H9 (cell line): ENCODE results near the gene IL6R. TPM values are rescaled to one million over a fixed set of nuclear protein-coding genes. Genes with fewer than 3 reads are reported as not detected.

Experiments
- DNase-seq: peaks from one replicate; pipeline ENCODE4 v3.0.0-alpha.2; 2017
- H2AFZ ChIP-seq: one replicate; pipeline ENCODE4 v1.6.1; 2013; ENCODE audit warnings: mild to moderate bottlenecking, low read length, control low read depth, moderate library complexity
- H2AK5ac ChIP-seq: 2 replicates; pipeline ENCODE4 v1.6.1; 2013; ENCODE audit warnings: low read length, control low read depth, mixed read lengths; ENCODE audit not compliant: insufficient read length
- H2BK120ac ChIP-seq: one replicate; pipeline ENCODE4 v1.6.1; 2013; ENCODE audit warnings: low read depth, mild to moderate bottlenecking, low read length, control low read depth, inconsistent platforms; ENCODE audit not compliant: poor library complexity, severe bottlenecking
- H2BK12ac ChIP-seq: 2 replicates; pipeline ENCODE4 v1.6.1; 2013; ENCODE audit warnings: low read length, control low read depth, mixed read lengths, low read depth; ENCODE audit not compliant: insufficient read length
- H2BK15ac ChIP-seq: 2 replicates; pipeline ENCODE4 v1.6.1; 2013; ENCODE audit warnings: low read depth, low read length, control low read depth
- H2BK20ac ChIP-seq: one replicate; pipeline ENCODE4 v1.6.1; 2013; ENCODE audit warnings: low read depth, mild to moderate bottlenecking, low read length, control low read depth, inconsistent platforms; ENCODE audit not compliant: poor library complexity, severe bottlenecking
- H2BK5ac ChIP-seq: 2 replicates; pipeline ENCODE4 v1.6.1; 2013; ENCODE audit warnings: low read length, control low read depth, mixed read lengths; ENCODE audit not compliant: insufficient read length
- H3K14ac ChIP-seq: 2 replicates; pipeline ENCODE4 v1.6.1; 2013; ENCODE audit warnings: low read length, control low read depth; ENCODE audit not compliant: insufficient read depth
- H3K18ac ChIP-seq: 2 replicates; pipeline ENCODE4 v1.6.1; 2013; ENCODE audit warnings: low read depth, mild to moderate bottlenecking, mixed read lengths, low read length, control low read depth; ENCODE audit not compliant: insufficient read length
- H3K23ac ChIP-seq: 2 replicates; pipeline ENCODE4 v1.6.1; 2013; ENCODE audit warnings: low read length, control low read depth, mixed read lengths, low read depth; ENCODE audit not compliant: insufficient read length
- H3K23me2 ChIP-seq: 2 replicates; pipeline ENCODE4 v1.6.1; 2013; ENCODE audit warnings: low read depth, mild to moderate bottlenecking, mixed read lengths, low read length, control low read depth; ENCODE audit not compliant: insufficient read length, poor library complexity, severe bottlenecking
- H3K27ac ChIP-seq: 2 replicates; pipeline ENCODE4 v1.5.1; 2013; ENCODE audit warnings: low read length, control low read depth, mixed read lengths, low read depth; ENCODE audit not compliant: insufficient read length
- H3K27me3 ChIP-seq: 2 replicates; pipeline ENCODE4 v1.6.1; 2013; ENCODE audit warnings: low read length, control low read depth, inconsistent platforms; ENCODE audit not compliant: insufficient read depth
- H3K4ac ChIP-seq: 2 replicates; pipeline ENCODE4 v1.6.1; 2013; ENCODE audit warnings: low read depth, mild to moderate bottlenecking, control low read depth, inconsistent platforms, low read length, moderate library complexity
- H3K4me1 ChIP-seq: 2 replicates; pipeline ENCODE4 v1.6.1; 2013; ENCODE audit warnings: low read length, control low read depth, inconsistent platforms; ENCODE audit not compliant: insufficient read depth
- H3K4me2 ChIP-seq: 2 replicates; pipeline ENCODE4 v1.6.1; 2013; ENCODE audit warnings: low read length, control low read depth, mixed read lengths; ENCODE audit not compliant: insufficient read length, insufficient read depth
- H3K56ac ChIP-seq: 2 replicates; pipeline ENCODE4 v1.6.1; 2013; ENCODE audit warnings: low read depth, mild to moderate bottlenecking, mixed read lengths, low read length, control low read depth; ENCODE audit not compliant: insufficient read length
- H3K79me1 ChIP-seq: 2 replicates; pipeline ENCODE4 v1.6.1; 2013; ENCODE audit warnings: low read depth, mild to moderate bottlenecking, moderate library complexity, low read length, control low read depth, inconsistent platforms; ENCODE audit not compliant: insufficient read depth, poor library complexity, severe bottlenecking
- H3K79me2 ChIP-seq: 2 replicates; pipeline ENCODE4 v1.6.1; 2013; ENCODE audit warnings: low read length, control low read depth, inconsistent platforms; ENCODE audit not compliant: insufficient read depth
- H3K9ac ChIP-seq: 2 replicates; pipeline ENCODE4 v1.6.1; 2013; ENCODE audit warnings: low read length, control low read depth, mixed read lengths; ENCODE audit not compliant: insufficient read length; ENCODE audit errors: extremely low read depth
- H3K9me3 ChIP-seq: one replicate; pipeline ENCODE4 v1.6.1; 2013; ENCODE audit warnings: low read depth, low read length, inconsistent platforms; ENCODE audit not compliant: control insufficient read depth
- H3T11ph ChIP-seq: one replicate; pipeline ENCODE4 v1.6.1; 2013; ENCODE audit warnings: mild to moderate bottlenecking, low read length, control low read depth, inconsistent platforms
- H4K20me1 ChIP-seq: one replicate; pipeline ENCODE4 v1.6.1; 2013; ENCODE audit not compliant: control insufficient read depth, insufficient read length, insufficient read depth
- H4K5ac ChIP-seq: 2 replicates; pipeline ENCODE4 v1.6.1; 2013; ENCODE audit warnings: low read depth, mild to moderate bottlenecking, mixed read lengths, low read length, control low read depth; ENCODE audit not compliant: insufficient read length
- H4K8ac ChIP-seq: replicated peaks from 2 replicates; pipeline ENCODE4 v1.6.1; 2013; ENCODE audit warnings: low read length, control low read depth, mixed read lengths, low read depth; ENCODE audit not compliant: insufficient read length
- H4K91ac ChIP-seq: 2 replicates; pipeline ENCODE4 v1.6.1; 2013; ENCODE audit warnings: low read depth, mild to moderate bottlenecking, moderate library complexity, mixed read lengths, low read length, control low read depth; ENCODE audit not compliant: insufficient read length
- H3K27ac Mint-ChIP-seq, 3 experiments: 2 replicates in 2 of 3; 3 replicates in 1 of 3; pipeline ENCODE4 v1.8.0; 2020 to 2021; ENCODE audit warnings: mixed read lengths in 3 of 3, mild to moderate bottlenecking in 1 of 3, moderate library complexity in 1 of 3
- H3K27me3 Mint-ChIP-seq: 2 replicates; pipeline ENCODE4 v1.8.0; 2021; ENCODE audit warnings: low read depth, mild to moderate bottlenecking, moderate library complexity, mixed read lengths
- H3K36me3 Mint-ChIP-seq, 3 experiments: 2 replicates in 2 of 3; 3 replicates in 1 of 3; pipeline ENCODE4 v1.8.0; 2020 to 2021; ENCODE audit warnings: low read depth in 3 of 3, mixed read lengths in 3 of 3; ENCODE audit not compliant: insufficient read depth in 1 of 3
- H3K4me1 Mint-ChIP-seq, 2 experiments: 2 replicates each; pipeline ENCODE4 v1.8.0; 2020; ENCODE audit warnings: mixed read lengths in 2 of 2
- H3K4me3 Mint-ChIP-seq, 2 experiments: 2 replicates in 1 of 2; 3 replicates in 1 of 2; pipeline ENCODE4 v1.8.0; 2020 to 2021; ENCODE audit warnings: mild to moderate bottlenecking in 2 of 2, mixed read lengths in 2 of 2, moderate library complexity in 1 of 2
- H3K9me3 Mint-ChIP-seq, 2 experiments: 2 replicates in 1 of 2; 3 replicates in 1 of 2; pipeline ENCODE4 v1.8.0; 2020; ENCODE audit warnings: mild to moderate bottlenecking in 2 of 2, mixed read lengths in 2 of 2, moderate library complexity in 1 of 2
- CTCF ChIP-seq: fragments of 200-600 bp; sonication (generic); conservative IDR thresholded peaks from 3 replicates; pipeline ENCODE4 v1.8.0; 2021; ENCODE audit warnings: antibody characterized with exemption, mild to moderate bottlenecking
- WGBS: extraction: QIAGEN DNeasy Blood & Tissue Kit; methylation state at CpG from one replicate; pipeline ENCODE4 v1.1.7; 2013; ENCODE audit warnings: missing lambda C conversion rate, low lambda C conversion rate, mixed read lengths; ENCODE audit not compliant: insufficient read length; ENCODE audit errors: extremely low coverage; 5-methylcytosine and 5-hydroxymethylcytosine counted together
- total RNA-seq: library from RNA; stranded (reverse); gene quantifications from 2 replicates; pipeline ENCODE4 v1.2.1, GENCODE V29; 2021

IL6R gene
- total RNA-seq, 1 experiment from 2014 or later: 1.7 TPM

GRCh38 chr1:154469844-154470560, 64.9 kb downstream of the IL6R start:
- H2BK5ac ChIP-seq: no peak overlapping the region
- H3K4me1 ChIP-seq: peaks cover 2% of the 10 kb centered on the region; the same call in 1 of the 2 replicates
- no peaks in the 10 kb centered on the region for H3K79me2 ChIP-seq
- H2BK12ac ChIP-seq: no peak overlapping the region
- H2BK15ac ChIP-seq: no peak overlapping the region
- H3K4ac ChIP-seq: no peak overlapping the region
- Mint-ChIP-seq H3K4me3 (no peak overlapping the region), H3K27me3 (no peaks in the 10 kb centered on the region), H3K36me3 (no peaks in the 10 kb centered on the region), H3K27ac (no peak overlapping the region), H3K9me3 (no peaks in the 10 kb centered on the region), H3K4me1 (peaks cover 6 to 21% of the 10 kb centered on the region in 2 experiments)
- no peak overlapping the region for H3K56ac ChIP-seq
- no peaks in the 10 kb centered on the region for H3K9me3 ChIP-seq
- no peaks in the 10 kb centered on the region for H3K79me1 ChIP-seq
- H3K27me3 ChIP-seq: no peaks in the 10 kb centered on the region
- no peak overlapping the region for H3K18ac ChIP-seq
- no peak overlapping the region for H2BK120ac ChIP-seq
- WGBS: no CpG with 5 or more reads among the region's 10 CpGs
- no peak for DNase-seq
- TF ChIP-seq CTCF: no peak
- H3K4me2 ChIP-seq: no peak overlapping the region
- H4K20me1 ChIP-seq: no peaks in the 10 kb centered on the region
- no peak overlapping the region for H3K23ac ChIP-seq
- H3K9ac ChIP-seq: no peak overlapping the region
- H3K23me2 ChIP-seq: no peaks in the 10 kb centered on the region
- H3K14ac ChIP-seq: no peak overlapping the region
- H3T11ph ChIP-seq: no peak overlapping the region
- no peak overlapping the region for H2AFZ ChIP-seq
- H2BK20ac ChIP-seq: no peak overlapping the region
- H4K8ac ChIP-seq: no peak overlapping the region
- no peak overlapping the region for H2AK5ac ChIP-seq
- H4K5ac ChIP-seq: no peak overlapping the region
- H4K91ac ChIP-seq: no peak overlapping the region
- H3K27ac ChIP-seq: no peak overlapping the region
